Keratinocyte (primary cell): ENCODE results near the gene ECI2.

Source experiments
- EZH2 ChIP-seq: IDR thresholded peaks from one replicate; pipeline ENCODE4 v1.6.1; 2012; ENCODE audit warnings: inconsistent platforms, mild to moderate bottlenecking, low read length, moderate library complexity
- TF ChIP-seq, protein P1 (sequence below), 3 experiments: IDR thresholded peaks in 1 of 3; conservative IDR thresholded peaks in 1 of 3; optimal IDR thresholded peaks in 1 of 3; 2 replicates in 2 of 3; 3 replicates in 1 of 3; pipeline versions ENCODE3 to v1.5.1; 2011; ENCODE audit warnings: low read length in 3 of 3, mild to moderate bottlenecking in 3 of 3, moderate library complexity in 2 of 3, control low read depth in 1 of 3, inconsistent platforms in 1 of 3; ENCODE audit not compliant: insufficient read depth in 2 of 3; ENCODE audit errors: extremely low read depth in 1 of 3

DNA sequence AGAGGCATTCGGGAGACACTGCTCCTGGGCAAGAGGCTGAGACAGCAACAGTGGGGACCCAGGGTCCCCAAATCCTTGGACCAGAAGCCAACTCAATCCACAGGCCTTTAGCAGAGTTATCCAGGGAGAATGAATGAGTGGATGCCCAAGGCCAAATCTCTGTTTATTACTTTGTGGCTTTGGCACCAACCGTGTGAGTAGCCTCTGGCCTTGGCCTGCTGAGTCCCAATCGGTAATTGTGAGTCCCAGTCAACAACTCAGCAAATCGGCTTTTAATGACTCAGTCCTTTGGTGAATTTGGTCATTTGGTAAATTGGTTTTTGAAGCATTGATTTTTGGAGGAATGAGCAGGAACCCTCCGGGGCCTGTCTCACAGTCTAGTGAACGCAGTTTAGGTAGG is 29.1 kb upstream of the ECI2 start:
- TF ChIP-seq, protein P1, sequence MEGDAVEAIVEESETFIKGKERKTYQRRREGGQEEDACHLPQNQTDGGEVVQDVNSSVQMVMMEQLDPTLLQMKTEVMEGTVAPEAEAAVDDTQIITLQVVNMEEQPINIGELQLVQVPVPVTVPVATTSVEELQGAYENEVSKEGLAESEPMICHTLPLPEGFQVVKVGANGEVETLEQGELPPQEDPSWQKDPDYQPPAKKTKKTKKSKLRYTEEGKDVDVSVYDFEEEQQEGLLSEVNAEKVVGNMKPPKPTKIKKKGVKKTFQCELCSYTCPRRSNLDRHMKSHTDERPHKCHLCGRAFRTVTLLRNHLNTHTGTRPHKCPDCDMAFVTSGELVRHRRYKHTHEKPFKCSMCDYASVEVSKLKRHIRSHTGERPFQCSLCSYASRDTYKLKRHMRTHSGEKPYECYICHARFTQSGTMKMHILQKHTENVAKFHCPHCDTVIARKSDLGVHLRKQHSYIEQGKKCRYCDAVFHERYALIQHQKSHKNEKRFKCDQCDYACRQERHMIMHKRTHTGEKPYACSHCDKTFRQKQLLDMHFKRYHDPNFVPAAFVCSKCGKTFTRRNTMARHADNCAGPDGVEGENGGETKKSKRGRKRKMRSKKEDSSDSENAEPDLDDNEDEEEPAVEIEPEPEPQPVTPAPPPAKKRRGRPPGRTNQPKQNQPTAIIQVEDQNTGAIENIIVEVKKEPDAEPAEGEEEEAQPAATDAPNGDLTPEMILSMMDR (optimal IDR thresholded peaks at IDR 0.05 in 1 of 3, IDR thresholded peaks at IDR 0.05 in 1 of 3, conservative IDR thresholded peaks at IDR 0.05 in 1 of 3; ENCODE audit: extremely low read depth in 1 of 3, insufficient read depth in 2 of 3, low read length in 3 of 3), result no peak
- TF ChIP-seq EZH2, result no peak
